GM18499 (cell line): ENCODE results near the gene SRSF9.
A peak's percentile ranks its signal among the peaks of the same experiment; 100 is the strongest.
"Not testable (repeated sequence)": the region's sequence is repeated elsewhere in the genome, so short reads cannot be mapped to it uniquely, and the experiment has no call there.

Experiments used
- ATAC-seq: cut with Tn5 transposase; IDR thresholded peaks from one replicate; pipeline ENCODE4 v1.9.1; 2021; ENCODE audit warnings: moderate number of reproducible peaks; ENCODE audit not compliant: insufficient read depth, unreplicated experiment

The SRSF9 gene

DNA sequence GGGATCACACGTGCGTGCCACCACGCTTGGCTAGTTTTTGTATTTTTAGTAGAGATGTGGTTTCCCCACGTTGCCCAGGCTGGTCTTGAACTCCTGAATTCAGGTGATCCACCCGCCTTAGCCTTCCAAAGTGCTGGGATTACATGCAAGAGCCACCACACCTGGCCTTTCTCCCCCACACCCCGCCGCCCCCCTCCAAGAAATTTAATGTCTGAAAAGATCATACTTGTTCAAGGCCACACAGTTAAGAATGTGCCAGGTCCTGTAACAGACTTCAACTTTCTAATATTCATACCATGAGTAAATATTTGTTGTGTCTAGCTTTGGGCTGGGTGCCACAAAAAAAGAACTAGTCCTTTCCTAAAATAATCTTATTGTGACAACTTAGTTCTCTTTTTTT, 14.2 kb downstream of the SRSF9 start:
- ATAC-seq: no peak

DNA sequence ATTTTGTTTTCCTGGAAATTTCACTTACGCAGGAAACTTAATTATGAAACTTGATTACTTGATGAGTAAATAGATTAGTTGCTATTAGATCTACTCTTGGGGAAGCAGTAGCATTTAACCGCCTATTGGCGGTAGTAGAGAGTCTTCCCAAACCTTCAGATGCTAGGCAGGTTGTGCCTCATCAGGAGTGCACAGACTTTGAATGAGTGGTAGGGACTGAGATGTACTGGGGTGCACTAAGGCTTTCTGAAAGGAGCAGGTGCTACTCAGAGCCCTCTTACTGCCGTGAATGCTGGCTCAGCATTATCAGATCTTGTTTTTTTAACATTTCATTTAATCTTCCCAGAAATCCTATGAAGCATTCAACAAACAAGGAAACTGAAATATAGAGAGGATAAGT, 15.6 kb downstream of the SRSF9 start:
- ATAC-seq: no peak

GRCh38 chr12:120453060-120453750, 16.3 kb downstream of the SRSF9 start:
- no peak for ATAC-seq

DNA sequence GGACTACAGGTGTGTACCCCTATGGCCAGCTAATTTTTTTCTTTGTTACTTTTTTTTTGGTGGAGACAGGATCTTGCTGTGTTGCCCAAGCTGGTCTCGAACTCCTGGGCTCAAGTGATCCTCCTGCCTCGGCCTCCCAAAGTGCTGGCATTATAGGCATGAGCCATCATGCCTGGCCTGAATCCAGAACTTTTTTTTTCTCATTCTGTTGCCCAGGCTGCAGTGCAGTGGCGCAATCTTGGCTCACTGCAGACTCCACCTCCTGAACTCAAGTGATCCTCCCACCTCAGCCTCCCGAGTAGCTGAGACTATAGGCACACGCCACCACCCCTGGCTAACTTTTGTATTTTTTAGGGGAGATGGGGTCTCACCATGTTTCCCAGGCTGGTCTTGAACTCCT, 17.0 kb downstream of the SRSF9 start:
- not testable (repeated sequence) for ATAC-seq

- ATAC-seq: no peak
Measured at GRCh38 chr12:120447992-120448391, 21.6 kb downstream of the SRSF9 start.

GRCh38 chr12:120446844-120447178, 22.7 kb downstream of the SRSF9 start:
- ATAC-seq: not testable (repeated sequence)

DNA sequence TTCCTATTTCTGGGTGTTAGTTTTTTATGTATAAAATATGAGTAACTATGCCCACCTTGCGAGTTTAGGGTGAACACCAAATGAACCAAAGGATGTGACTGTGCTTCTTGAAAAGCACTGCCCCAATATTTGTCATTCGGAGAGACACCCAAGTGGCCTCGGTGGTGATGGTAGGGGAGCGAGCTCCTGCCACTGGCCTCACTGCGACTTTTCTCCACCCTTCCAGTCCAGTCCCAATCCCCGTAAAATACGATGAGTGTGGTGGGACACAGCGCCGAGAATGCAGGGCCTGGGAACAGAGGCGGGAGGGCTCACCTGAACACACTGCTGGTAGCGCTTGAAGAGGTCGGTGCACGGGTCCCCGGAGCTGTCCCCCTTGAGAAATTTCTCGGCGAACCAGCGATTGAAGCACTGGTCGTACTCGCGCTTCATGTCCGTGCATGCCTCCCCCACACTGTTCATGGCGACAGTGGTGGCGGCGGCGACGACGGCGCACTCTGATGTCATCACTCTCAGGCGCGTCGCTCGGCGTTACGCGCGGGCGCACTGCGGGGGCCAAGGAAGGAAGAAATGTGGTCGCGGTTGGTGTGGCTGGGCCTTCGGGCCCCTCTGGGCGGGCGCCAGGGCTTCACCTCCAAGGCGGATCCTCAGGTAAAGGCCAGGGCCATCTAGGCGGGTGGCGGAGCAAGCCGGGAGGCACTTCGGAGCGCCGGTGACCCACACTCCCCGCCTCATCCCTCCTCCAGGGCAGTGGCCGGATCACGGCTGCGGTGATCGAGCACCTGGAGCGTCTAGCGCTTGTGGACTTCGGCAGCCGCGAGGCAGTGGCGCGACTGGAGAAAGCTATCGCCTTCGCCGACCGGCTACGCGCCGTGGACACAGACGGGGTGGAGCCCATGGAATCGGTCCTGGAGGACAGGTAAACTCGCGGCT, 23.4 kb downstream of the SRSF9 start, which contains the start of the genes GATC and TRIAP1:
TSS of gene GATC (plus strand) at position 534 of the 933 bp plus-strand sequence. CDS start at position 571, 37 bp downstream.
TSS of gene TRIAP1 (minus strand) at position 474 of the 933 bp plus-strand sequence. CDS start at position 462, 12 bp downstream.
- ATAC-seq: peak; percentile 71

DNA sequence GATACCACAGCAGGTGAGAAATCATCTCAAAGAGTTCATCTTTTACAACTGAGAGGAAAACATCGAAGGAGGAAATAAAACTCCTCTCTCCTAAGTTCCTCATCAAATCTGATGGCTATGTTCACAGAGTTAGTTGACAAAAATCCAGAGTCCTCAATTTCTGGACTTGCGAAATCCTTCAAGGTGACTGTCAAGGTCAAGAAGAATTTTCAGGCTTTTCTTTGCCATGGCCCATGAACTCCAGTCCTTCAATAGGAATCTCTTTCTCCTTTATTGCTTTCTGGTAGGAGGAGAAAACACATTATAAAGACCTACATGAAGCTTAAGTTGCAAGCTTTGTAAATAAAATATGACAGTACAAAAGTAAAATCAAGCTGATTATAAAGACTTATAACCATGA, 24.9 kb downstream of the SRSF9 start:
- no peak for ATAC-seq

- ATAC-seq: no peak
Measured at GRCh38 chr12:120439646-120440247, 29.8 kb downstream of the SRSF9 start.

DNA sequence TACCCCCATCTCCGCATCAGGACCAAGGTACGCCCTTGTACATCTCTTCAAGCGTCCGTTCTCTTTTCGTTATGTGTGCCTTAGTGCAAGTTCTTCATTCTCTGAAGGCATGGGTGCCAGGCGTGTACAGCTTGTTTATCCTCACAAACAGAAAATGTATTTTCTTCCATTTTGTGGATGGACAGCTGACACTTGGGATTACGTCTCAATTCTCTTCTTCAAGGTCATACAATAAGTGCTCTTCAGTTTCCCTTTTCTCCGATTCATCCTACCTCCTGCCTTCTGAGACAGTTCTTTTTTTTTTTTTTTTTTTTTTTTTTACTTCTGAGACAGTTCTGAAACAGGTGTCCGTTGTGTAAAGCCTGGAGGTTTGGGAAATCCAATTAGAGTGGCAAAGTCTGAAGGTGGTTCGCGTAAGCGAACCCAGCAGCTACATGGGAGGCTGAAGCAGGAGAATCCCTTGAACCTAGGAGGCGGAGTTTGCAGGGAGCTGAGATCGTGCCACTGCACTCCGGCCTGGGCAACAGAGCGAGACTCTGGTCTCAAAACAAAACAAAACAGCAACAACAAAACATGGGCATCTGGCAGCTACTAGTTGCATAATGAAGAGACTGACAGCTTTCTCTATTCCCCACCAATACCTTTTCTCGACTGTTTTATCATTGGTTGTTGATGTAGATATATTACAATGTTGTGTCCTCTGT, 30.9 kb downstream of the SRSF9 start:
- no peak for ATAC-seq

DNA sequence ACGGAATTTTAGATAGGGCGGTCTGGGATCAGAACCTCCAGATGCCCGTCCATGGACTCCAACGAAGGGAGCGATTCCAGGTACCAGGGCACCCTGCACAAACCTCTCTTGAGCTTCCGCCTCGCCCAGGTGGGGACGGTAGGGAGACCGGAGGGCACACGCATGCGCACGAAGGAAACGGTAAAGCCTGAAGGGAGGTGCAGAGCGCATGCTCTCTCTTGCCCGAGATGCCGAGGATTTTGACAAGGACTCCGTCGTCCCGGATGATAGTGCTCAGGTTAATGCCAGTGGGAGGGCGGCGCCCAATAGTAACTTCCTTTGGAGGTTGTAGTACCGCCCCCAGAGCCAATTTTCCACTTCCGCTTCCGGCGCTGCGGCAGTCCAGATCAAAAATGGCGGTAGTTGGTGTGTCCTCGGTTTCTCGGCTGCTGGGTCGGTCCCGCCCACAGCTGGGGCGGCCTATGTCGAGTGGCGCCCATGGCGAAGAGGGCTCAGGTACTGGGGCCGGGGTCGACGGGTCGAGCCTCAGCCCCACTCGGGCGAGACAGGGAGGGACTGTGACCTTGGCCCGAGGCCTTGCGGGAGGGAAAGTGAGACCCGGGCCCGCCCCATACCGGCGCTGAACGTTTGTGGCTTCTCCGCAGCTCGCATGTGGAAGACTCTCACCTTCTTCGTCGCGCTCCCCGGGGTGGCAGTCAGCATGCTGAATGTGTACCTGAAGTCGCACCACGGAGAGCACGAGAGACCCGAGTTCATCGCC, 31.6 kb downstream of the SRSF9 start, which contains the start of gene COX6A1:
TSS of gene COX6A1 (plus strand) at position 379 of the 760 bp plus-strand sequence. CDS start at position 393, 14 bp downstream.
- ATAC-seq: peak; percentile 90

DNA sequence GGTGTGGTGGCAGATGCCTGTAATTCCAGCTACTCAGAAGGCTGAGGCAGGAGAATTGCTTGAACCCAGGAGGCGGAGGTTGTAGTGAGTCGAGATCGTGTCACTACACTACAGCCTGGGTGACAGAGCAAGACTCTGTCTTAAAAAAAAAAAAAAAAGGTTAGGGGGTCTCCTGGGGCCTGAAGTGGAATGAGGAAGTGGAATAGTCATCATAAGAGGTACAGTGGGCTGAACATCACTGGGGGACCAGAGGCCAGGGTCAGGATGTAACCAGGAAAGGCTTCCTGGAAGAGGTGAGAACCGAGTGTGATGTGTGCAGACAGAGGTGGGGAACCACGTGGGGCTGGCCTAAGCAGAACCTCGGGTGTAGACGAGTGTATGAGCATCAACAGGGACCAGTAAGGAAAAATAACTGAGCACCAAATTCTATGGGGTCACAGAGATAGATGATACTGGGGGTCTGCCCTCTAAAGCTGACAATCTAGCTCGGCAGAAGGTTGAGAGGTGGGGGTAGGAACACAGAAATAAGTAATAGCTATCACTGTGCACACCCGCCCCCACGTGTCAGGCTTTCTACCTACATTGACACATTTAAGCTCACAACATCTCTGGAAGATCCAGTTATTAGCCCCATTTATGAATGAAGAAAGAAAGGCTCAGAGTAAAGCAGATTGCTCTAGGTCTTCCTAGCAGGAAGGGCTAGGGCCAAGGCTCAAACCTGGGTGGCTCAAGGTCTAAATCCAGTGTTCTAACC, 36.6 kb downstream of the SRSF9 start:
- ATAC-seq: no peak

GRCh38 chr12:120429368-120429767, 40.2 kb downstream of the SRSF9 start:
- ATAC-seq: no peak

DNA sequence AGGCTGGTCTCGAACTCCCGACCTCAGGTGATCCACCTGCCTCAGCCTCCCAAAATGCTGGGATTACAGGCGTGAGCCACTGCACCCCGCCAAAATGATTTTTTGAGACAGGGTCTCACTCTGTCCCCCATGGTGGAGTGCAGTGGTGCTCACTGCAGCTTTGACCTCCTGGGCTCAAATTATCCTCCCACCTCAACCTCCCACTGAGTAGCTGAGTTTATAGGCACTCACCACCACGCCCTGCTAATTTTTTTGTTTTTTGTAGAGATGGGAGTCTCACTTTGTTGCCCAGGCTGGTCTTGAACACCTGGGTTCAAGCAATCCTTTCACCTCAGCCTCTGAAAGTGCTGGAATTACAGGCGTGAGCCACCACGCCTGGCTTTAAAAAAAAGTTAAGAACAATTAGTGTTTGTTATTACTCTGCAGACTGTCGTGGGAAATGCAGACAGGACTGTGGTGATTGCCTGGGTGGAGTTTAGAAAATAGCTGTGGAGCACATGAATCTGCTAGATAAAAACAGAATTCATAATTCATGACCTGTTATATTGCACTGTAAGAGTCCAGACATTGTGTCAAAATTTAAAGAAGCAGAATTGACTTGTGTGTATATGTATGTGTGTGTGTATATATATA, 40.8 kb downstream of the SRSF9 start:
- ATAC-seq: no peak

GRCh38 chr12:120425797-120426196, 43.8 kb downstream of the SRSF9 start:
- ATAC-seq: no peak

DNA sequence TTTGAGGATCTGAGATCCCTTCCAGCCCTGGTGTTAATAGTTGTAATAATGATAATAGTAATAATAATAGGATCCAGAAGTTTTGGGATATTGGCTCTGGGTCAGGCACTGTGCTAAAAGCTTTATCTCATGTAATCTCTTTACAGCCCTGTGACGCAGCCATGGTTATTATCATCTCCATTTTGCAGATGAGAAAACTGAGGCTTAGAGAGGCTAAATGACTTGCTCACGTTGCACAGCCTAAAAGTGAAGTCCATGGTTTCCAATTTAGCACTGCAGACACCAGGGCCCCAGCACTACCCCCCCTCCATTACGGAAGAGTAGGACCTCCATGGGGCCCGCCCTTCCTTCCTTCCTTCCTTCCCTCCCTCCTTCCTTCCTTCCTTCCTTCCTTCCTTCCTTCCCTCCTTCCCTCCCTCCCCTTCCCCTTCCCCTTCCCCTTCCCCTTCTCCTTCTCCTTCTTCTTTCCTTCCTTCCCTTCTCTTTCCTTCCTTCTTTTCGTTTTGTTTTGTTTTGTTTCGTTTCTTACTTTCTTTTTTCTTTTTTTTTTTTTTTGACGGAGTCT, 46.6 kb downstream of the SRSF9 start:
- ATAC-seq: no peak

GRCh38 chr12:120421701-120422100, 47.8 kb downstream of the SRSF9 start:
- no peak for ATAC-seq
